ENCODE data around the gene MARS2.
"Not testable (repeated sequence)": the region's sequence is repeated elsewhere in the genome, so short reads cannot be mapped to it uniquely, and the experiment has no call there.

The MARS2 gene

DNA sequence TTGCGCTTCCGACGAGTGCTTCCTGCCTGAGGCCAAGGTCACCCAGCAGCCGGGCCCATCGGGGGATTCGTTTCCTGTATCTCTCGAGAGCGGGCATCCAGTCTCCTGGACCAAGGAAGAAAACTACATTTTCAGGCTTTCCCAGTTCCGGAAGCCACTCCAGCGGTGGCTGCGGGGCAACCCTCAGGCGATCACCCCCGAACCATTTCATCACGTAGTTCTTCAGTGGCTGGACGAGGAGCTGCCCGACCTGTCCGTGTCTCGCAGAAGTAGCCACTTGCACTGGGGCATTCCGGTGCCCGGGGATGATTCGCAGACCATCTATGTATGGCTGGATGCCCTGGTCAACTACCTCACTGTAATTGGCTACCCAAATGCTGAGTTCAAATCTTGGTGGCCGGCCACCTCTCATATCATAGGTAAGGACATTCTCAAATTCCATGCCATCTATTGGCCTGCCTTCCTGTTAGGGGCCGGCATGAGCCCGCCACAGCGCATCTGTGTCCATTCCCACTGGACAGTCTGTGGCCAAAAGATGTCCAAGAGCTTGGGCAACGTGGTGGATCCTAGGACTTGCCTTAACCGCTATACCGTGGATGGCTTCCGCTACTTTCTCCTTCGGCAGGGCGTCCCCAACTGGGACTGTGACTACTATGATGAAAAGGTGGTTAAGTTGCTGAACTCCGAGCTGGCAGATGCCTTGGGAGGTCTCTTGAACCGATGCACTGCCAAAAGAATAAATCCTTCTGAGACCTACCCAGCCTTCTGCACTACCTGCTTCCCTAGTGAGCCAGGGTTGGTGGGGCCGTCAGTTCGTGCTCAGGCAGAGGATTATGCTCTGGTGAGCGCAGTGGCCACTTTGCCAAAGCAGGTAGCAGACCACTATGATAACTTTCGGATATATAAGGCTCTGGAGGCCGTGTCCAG, 1.0 kb downstream of the MARS2 start:
- no peak for DNase-seq (ENCODE audit: low read depth in 2 of 2, low spot score in 1 of 2)

DNA sequence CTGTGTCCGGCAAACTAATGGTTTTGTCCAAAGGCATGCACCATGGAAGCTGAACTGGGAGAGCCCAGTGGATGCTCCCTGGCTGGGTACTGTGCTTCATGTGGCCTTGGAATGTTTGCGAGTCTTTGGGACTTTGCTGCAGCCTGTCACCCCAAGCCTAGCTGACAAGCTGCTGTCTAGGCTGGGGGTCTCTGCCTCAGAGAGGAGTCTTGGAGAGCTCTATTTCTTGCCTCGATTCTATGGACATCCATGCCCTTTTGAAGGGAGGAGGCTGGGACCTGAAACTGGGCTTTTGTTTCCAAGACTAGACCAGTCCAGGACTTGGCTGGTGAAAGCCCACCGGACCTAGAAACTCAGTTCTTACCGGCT, 1.7 kb downstream of the MARS2 start:
- no peak for DNase-seq (ENCODE audit: low read depth in 2 of 2, low spot score in 1 of 2)

DNA sequence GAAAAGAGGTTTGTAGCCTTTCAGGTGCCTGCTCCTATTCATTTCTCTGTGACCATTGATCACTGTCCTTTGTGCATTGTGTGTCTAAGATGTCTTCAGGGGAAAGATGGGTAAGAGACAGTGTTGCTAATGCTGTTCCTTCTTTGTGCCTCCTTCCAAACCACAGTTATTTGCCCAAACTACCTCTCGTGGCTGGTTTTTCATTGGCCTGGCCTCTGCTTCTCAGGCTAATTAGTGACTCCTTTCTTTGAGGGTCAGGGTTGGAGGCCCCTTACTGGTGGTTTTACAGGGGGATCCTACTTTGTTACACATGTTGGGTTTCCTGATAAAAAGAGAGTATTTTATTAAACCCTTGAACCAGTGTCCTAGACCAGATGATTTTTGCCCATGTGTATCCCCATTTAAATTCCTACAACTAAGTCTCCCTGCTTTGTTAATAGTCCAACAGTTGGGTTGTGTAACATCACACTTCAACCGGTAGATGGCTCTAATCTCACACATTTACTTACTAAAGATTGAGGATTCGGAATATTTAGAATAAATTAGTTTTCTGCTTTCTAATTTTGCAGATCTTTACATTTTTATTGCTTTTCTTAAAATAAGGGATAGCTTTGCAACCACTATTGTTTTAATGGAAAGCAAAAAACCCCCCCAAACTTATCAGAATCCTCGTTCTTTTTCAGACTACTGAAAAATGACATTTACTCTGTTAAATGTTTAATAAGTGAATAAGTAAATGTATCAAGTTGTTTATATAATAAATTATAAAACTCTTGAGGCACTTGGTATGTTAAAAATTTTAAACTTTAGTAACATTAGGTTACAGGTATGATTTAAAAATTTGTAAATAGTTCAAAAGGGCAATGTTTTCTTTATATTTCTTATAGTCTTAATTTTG, 2.4 kb downstream of the MARS2 start:
- DNase-seq (ENCODE audit: low read depth in 2 of 2, low spot score in 1 of 2): no peak

DNA sequence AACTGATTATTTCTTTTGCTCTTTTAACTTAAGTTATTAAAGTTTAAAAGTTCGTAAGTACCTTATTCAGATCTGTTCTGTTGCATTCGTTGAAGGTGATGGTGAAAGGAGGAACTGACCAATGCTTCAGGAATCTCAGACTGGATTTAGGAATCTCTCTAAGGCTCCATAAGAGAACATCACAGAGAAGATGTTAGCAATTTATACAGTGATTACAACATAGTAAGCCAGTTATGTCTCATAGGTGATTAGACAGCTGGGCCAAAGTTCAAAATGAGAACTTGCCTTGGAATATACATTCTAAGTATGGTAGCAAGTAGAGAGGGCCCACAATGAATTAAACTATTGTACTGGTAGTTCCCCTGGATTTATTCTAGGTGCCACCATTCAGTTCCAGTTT, 3.2 kb downstream of the MARS2 start:
- no peak for DNase-seq (ENCODE audit: low read depth in 2 of 2, low spot score in 1 of 2)

- not testable (repeated sequence) for DNase-seq (ENCODE audit: low read depth in 2 of 2, low spot score in 1 of 2)
Measured at GRCh38 chr2:197709140-197709539, 4.0 kb downstream of the MARS2 start.

GRCh38 chr2:197710424-197711042, 5.4 kb downstream of the MARS2 start:
- DNase-seq (ENCODE audit: low read depth in 2 of 2, low spot score in 1 of 2): no peak

GRCh38 chr2:197711578-197711977, 6.4 kb downstream of the MARS2 start:
- DNase-seq (ENCODE audit: low read depth in 2 of 2, low spot score in 1 of 2): no peak

GRCh38 chr2:197713271-197713670, 8.1 kb downstream of the MARS2 start:
- no peak for DNase-seq (ENCODE audit: low read depth in 2 of 2, low spot score in 1 of 2)

- no peak for DNase-seq (ENCODE audit: low read depth in 2 of 2, low spot score in 1 of 2)
Measured at GRCh38 chr2:197717863-197718262, 12.7 kb downstream of the MARS2 start.

GRCh38 chr2:197727011-197727410, 21.8 kb downstream of the MARS2 start:
- DNase-seq (ENCODE audit: low read depth in 2 of 2, low spot score in 1 of 2): no peak

DNA sequence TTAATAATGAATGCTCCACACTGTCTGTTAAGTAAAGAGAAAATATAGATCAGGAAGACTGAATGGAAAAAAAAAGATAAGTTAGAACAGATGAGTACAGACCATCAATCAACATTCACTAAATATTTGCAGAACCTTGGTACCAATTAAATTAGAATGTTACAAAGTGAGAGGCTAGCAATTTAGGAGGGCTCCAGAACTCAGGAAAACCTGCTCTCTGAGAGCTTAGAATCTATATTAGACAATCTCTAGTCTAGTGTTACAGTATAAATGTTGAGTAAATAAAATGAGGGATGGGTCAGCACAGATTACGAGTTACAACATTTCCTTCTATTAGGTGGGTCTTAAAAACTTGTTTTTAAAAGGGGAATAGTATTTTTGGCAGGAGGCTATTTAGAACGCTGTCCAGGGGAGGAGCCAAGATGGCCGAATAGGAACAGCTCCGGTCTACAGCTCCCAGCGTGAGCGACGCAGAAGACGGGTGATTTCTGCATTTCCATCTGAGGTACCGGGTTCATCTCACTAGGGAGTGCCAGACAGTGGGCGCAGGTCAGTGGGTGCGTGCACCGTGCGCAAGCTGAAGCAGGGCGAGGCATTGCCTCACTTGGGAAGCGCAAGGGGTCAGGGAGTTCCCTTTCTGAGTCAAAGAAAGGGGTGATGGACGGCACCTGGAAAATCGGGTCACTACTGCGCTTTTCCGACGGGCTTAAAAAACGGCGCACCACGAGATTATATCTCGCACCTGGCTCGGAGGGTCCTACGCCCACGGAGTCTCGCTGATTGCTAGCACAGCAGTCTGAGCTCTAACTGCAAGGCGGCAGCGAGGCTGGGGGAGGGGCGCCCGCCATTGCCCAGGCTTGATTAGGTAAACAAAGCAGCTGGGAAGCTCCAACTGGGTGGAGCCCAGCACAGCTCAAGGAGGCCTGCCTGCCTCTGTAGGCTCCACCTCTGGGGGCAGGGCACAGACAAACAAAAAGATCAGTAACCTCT, 23.7 kb downstream of the MARS2 start:
- not testable (repeated sequence) for DNase-seq (ENCODE audit: low read depth in 2 of 2, low spot score in 1 of 2)

- no peak for DNase-seq (ENCODE audit: low read depth in 2 of 2, low spot score in 1 of 2)
Measured at GRCh38 chr2:197740200-197740599, 35.0 kb downstream of the MARS2 start.

Data from stimulated activated CD8-positive, alpha-beta memory T cell treated with anti-CD3 and anti-CD28 coated beads, Interleukin-4, amount 100 ng/mL, for 1 hour (primary cell).